ENCODE measurements around the gene APBB2.
"Not testable (repeated sequence)": the region's sequence is repeated elsewhere in the genome, so short reads cannot be mapped to it uniquely, and the experiment has no call there.

The APBB2 gene

GRCh38 chr4:41026971-41027370, 187.4 kb downstream of the APBB2 start:
- no peak for DNase-seq (ENCODE audit: low read depth in 4 of 4, low spot score in 1 of 4)

GRCh38 chr4:41025824-41026223, 188.5 kb downstream of the APBB2 start:
- no peak for DNase-seq (ENCODE audit: low read depth in 4 of 4, low spot score in 1 of 4)

- no peak for DNase-seq (ENCODE audit: low read depth in 4 of 4, low spot score in 1 of 4)
These were observed 189.5 kb downstream of the APBB2 start for GRCh38 chr4:41024556-41025491.

GRCh38 chr4:41022116-41022515, 192.2 kb downstream of the APBB2 start:
- DNase-seq (ENCODE audit: low read depth in 4 of 4, low spot score in 1 of 4), result no peak

- DNase-seq (ENCODE audit: low read depth in 4 of 4, low spot score in 1 of 4), result no peak
These were observed 199.2 kb downstream of the APBB2 start for GRCh38 chr4:41015016-41015675.

- no peak for DNase-seq (ENCODE audit: low read depth in 4 of 4, low spot score in 1 of 4)
These were observed 200.2 kb downstream of the APBB2 start for GRCh38 chr4:41014158-41014557.

GRCh38 chr4:41013746-41014145, 200.6 kb downstream of the APBB2 start:
- no peak for DNase-seq (ENCODE audit: low read depth in 4 of 4, low spot score in 1 of 4)

- no peak for DNase-seq (ENCODE audit: low read depth in 4 of 4, low spot score in 1 of 4)
These were observed 201.4 kb downstream of the APBB2 start for GRCh38 chr4:41012911-41013310.

- DNase-seq (ENCODE audit: low read depth in 4 of 4, low spot score in 1 of 4), result no peak
These were observed 202.0 kb downstream of the APBB2 start for GRCh38 chr4:41012293-41012692.

- DNase-seq (ENCODE audit: low read depth in 4 of 4, low spot score in 1 of 4), result no peak
These were observed 204.9 kb downstream of the APBB2 start for GRCh38 chr4:41009411-41009810.

GRCh38 chr4:41006141-41006540, 208.2 kb downstream of the APBB2 start:
- DNase-seq (ENCODE audit: low read depth in 4 of 4, low spot score in 1 of 4), result no peak

- DNase-seq (ENCODE audit: low read depth in 4 of 4, low spot score in 1 of 4), result no peak
These were observed 212.0 kb downstream of the APBB2 start for GRCh38 chr4:41002309-41002708.

GRCh38 chr4:41000356-41000755, 214.0 kb downstream of the APBB2 start:
- no peak for DNase-seq (ENCODE audit: low read depth in 4 of 4, low spot score in 1 of 4)

GRCh38 chr4:40998675-40999358, 215.5 kb downstream of the APBB2 start:
- DNase-seq (ENCODE audit: low read depth in 4 of 4, low spot score in 1 of 4), result no peak

- no peak for DNase-seq (ENCODE audit: low read depth in 4 of 4, low spot score in 1 of 4)
These were observed 218.5 kb downstream of the APBB2 start for GRCh38 chr4:40995850-40996249.

GRCh38 chr4:40994321-40994720, 220.0 kb downstream of the APBB2 start:
- DNase-seq (ENCODE audit: low read depth in 4 of 4, low spot score in 1 of 4), result not testable (repeated sequence)

GRCh38 chr4:40993296-40993693, 221.0 kb downstream of the APBB2 start:
- DNase-seq (ENCODE audit: low read depth in 4 of 4, low spot score in 1 of 4), result not testable (repeated sequence)

GRCh38 chr4:40992472-40993295, 221.7 kb downstream of the APBB2 start:
- no peak for DNase-seq (ENCODE audit: low read depth in 4 of 4, low spot score in 1 of 4)

- no peak for DNase-seq (ENCODE audit: low read depth in 4 of 4, low spot score in 1 of 4)
These were observed 222.4 kb downstream of the APBB2 start for GRCh38 chr4:40991908-40992307.

GRCh38 chr4:40990899-40991265, 223.5 kb downstream of the APBB2 start:
- no peak for DNase-seq (ENCODE audit: low read depth in 4 of 4, low spot score in 1 of 4)
